ENCODE results near the gene HOXA6.

DNA sequence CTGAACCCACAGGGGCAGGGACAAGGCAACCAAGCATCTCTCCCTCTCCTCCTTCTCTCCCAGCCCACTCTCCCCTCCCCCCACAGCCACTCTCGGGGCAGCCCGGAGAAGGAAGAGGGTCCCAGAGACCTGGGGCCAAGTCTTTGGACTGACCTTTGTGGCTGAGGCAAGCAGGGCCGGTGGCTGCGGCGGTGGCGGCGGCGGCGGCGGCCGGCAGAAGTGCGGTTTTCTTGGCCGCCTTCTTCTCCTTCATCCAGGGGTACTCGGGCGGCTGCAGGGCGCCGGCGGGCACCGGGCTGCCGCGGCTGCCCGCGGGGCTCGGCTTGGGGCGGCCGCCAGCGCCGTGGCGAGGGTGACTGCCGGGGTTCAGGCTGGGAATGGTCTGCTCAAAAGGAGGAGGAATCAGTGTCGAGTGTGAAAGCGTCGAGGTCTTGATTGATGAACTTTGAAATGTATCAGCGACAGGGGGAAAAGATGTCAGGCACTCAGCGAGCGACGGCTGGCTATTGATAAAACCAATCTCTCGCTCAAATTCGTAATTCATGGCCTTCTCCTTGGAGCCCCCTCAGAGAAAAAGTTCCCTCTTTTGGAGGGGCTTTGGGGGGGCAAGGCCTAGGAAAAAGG is 45.5 kb downstream of the HOXA6 start:
- no peak for TF ChIP-seq REST (IDR thresholded peaks at IDR 0.05; ENCODE audit: insufficient replicate concordance, low read depth)
- TF ChIP-seq, protein P1, sequence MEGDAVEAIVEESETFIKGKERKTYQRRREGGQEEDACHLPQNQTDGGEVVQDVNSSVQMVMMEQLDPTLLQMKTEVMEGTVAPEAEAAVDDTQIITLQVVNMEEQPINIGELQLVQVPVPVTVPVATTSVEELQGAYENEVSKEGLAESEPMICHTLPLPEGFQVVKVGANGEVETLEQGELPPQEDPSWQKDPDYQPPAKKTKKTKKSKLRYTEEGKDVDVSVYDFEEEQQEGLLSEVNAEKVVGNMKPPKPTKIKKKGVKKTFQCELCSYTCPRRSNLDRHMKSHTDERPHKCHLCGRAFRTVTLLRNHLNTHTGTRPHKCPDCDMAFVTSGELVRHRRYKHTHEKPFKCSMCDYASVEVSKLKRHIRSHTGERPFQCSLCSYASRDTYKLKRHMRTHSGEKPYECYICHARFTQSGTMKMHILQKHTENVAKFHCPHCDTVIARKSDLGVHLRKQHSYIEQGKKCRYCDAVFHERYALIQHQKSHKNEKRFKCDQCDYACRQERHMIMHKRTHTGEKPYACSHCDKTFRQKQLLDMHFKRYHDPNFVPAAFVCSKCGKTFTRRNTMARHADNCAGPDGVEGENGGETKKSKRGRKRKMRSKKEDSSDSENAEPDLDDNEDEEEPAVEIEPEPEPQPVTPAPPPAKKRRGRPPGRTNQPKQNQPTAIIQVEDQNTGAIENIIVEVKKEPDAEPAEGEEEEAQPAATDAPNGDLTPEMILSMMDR (IDR thresholded peaks at IDR 0.05; ENCODE audit: insufficient read depth, low read length), result no peak
- TF ChIP-seq SPI1 (IDR thresholded peaks at IDR 0.05; ENCODE audit: borderline replicate concordance, low read depth), result no peak
